Smooth muscle cell (in vitro differentiated cells): ENCODE data around the gene POU2F3. TPM values are rescaled to one million over a fixed set of nuclear protein-coding genes. Genes with fewer than 3 reads are reported as not detected.

Experiments used
- DNase-seq: peaks from one replicate; lab custom pipeline; 2025; ENCODE audit not compliant: unreplicated experiment; lab: John Stamatoyannopoulos, UW
- H2AFZ ChIP-seq: fragments of 200-600 bp; sonication (generic); 2 replicates; pipeline ENCODE4 v1.6.0; 2016; ENCODE audit warnings: antibody characterized with exemption, low read depth, mild to moderate bottlenecking
- H3F3A ChIP-seq: fragments of 200-600 bp; sonication (generic); 2 replicates; pipeline ENCODE4 v1.6.0; 2017; ENCODE audit warnings: antibody characterized with exemption, low read depth
- H3K27ac ChIP-seq: fragments of 200-600 bp; sonication (generic); 2 replicates; pipeline ENCODE4 v1.5.1; 2016; ENCODE audit warnings: low read depth, mild to moderate bottlenecking
- H3K27me3 ChIP-seq: fragments of 200-600 bp; sonication (generic); 2 replicates; pipeline ENCODE4 v1.6.1; 2016; ENCODE audit warnings: low read depth, mild to moderate bottlenecking
- H3K36me3 ChIP-seq: fragments of 200-600 bp; sonication (generic); 2 replicates; pipeline ENCODE4 v1.5.1; 2016; ENCODE audit warnings: low read depth
- H3K4me1 ChIP-seq: fragments of 200-600 bp; sonication (generic); 2 replicates; pipeline ENCODE4 v1.5.1; 2016; ENCODE audit warnings: low read depth
- H3K4me2 ChIP-seq: fragments of 200-600 bp; sonication (generic); 2 replicates; pipeline ENCODE4 v1.6.0; 2016; ENCODE audit warnings: mild to moderate bottlenecking
- H3K4me3 ChIP-seq: fragments of 200-600 bp; sonication (generic); 2 replicates; pipeline ENCODE4 v1.5.1; 2016; ENCODE audit warnings: mild to moderate bottlenecking
- H3K79me2 ChIP-seq: fragments of 200-600 bp; sonication (generic); 2 replicates; pipeline ENCODE4 v1.6.0; 2016; ENCODE audit warnings: low read depth, mild to moderate bottlenecking
- H3K9ac ChIP-seq: fragments of 200-600 bp; sonication (generic); 2 replicates; pipeline ENCODE4 v1.6.0; 2016; ENCODE audit warnings: low read depth
- H3K9me3 ChIP-seq: fragments of 200-600 bp; sonication (generic); replicated peaks from 2 replicates; pipeline ENCODE4 v1.5.1; 2016; ENCODE audit warnings: low read depth
- H4K20me1 ChIP-seq: fragments of 200-600 bp; sonication (generic); 2 replicates; pipeline ENCODE4 v1.6.0; 2016; ENCODE audit warnings: low read depth
- CTCF ChIP-seq: fragments of 200-600 bp; sonication (generic); IDR thresholded peaks from 2 replicates; pipeline ENCODE4 v1.5.1; 2017; ENCODE audit warnings: borderline replicate concordance, mild to moderate bottlenecking, antibody characterized with exemption; ENCODE audit not compliant: insufficient read depth, poor library complexity, severe bottlenecking
- WGBS: methylation state at CpG from one replicate; pipeline ENCODE4 v1.1.7; 2016; ENCODE audit warnings: low lambda C conversion rate; 5-methylcytosine and 5-hydroxymethylcytosine counted together
- polyA plus RNA-seq: library from polyadenylated mRNA; unstranded; fragments of >200 nt; fragmentation: Nextera tagmentation; extraction: Ambion mirVana; gene quantifications from 2 replicates; pipeline ENCODE4 v1.2.1, GENCODE V29; 2016
- total RNA-seq: library from RNA; depleted of rRNA; stranded (reverse); fragments of >200 nt; gene quantifications from 2 replicates; pipeline ENCODE4 v1.2.3, GENCODE V29; 2014

The POU2F3 gene
- total and polyA plus RNA-seq, 2 experiments from 2014 or later, result 2.8 TPM; not detected in 1

- Histone ChIP-seq H2AFZ (no peak overlapping the region), H3K79me2 (no peaks in the 10 kb centered on the region), H3K4me3 (no peak overlapping the region), H3K27ac (no peak overlapping the region), H3K36me3 (no peaks in the 10 kb centered on the region), H3K4me1 (peaks cover 8% of the 10 kb centered on the region), H3K9ac (no peak overlapping the region), H4K20me1 (no peaks in the 10 kb centered on the region), H3K27me3 (peaks cover 34% of the 10 kb centered on the region), H3F3A (no peaks in the 10 kb centered on the region), H3K9me3 (no peaks in the 10 kb centered on the region), H3K4me2 (no peak overlapping the region)
- TF ChIP-seq CTCF, result no peak
- no peak for DNase-seq
- 9% methylated on average over 9 of the region's 9 CpGs for WGBS
Observed at GRCh38 chr11:120255519-120255866, 15.6 kb downstream of the POU2F3 start.

- H3K9ac ChIP-seq, result no peak overlapping the region
- 52% methylated on average over 4 of the region's 4 CpGs for WGBS
- peaks cover 34% of the 10 kb centered on the region for H3K27me3 ChIP-seq
- H2AFZ ChIP-seq, result no peak overlapping the region
- H3K36me3 ChIP-seq, result no peaks in the 10 kb centered on the region
- no peak overlapping the region for H3K4me3 ChIP-seq
- no peak overlapping the region for H3K27ac ChIP-seq
- no peaks in the 10 kb centered on the region for H4K20me1 ChIP-seq
- peaks cover 8% of the 10 kb centered on the region for H3K4me1 ChIP-seq
- H3F3A ChIP-seq, result no peaks in the 10 kb centered on the region
- no peak for DNase-seq
- no peak overlapping the region for H3K4me2 ChIP-seq
- no peaks in the 10 kb centered on the region for H3K79me2 ChIP-seq
- H3K9me3 ChIP-seq, result no peaks in the 10 kb centered on the region
- no peak for TF ChIP-seq CTCF
Observed at GRCh38 chr11:120256178-120256577, 16.2 kb downstream of the POU2F3 start.

- no peaks in the 10 kb centered on the region for H4K20me1 ChIP-seq
- 92% methylated on average over 2 of the region's 2 CpGs for WGBS
- H3F3A ChIP-seq, result no peaks in the 10 kb centered on the region
- no peak overlapping the region for H3K27ac ChIP-seq
- no peak overlapping the region for H3K4me2 ChIP-seq
- no peaks in the 10 kb centered on the region for H3K9me3 ChIP-seq
- no peak for DNase-seq
- peaks cover 13% of the 10 kb centered on the region for H3K4me1 ChIP-seq
- H3K36me3 ChIP-seq, result no peaks in the 10 kb centered on the region
- no peaks in the 10 kb centered on the region for H3K79me2 ChIP-seq
- no peak overlapping the region for H2AFZ ChIP-seq
- H3K4me3 ChIP-seq, result no peak overlapping the region
- no peak overlapping the region for H3K9ac ChIP-seq
- H3K27me3 ChIP-seq, result peaks cover 34% of the 10 kb centered on the region
- TF ChIP-seq CTCF, result no peak
Observed at GRCh38 chr11:120256779-120257178, 16.8 kb downstream of the POU2F3 start.

- Histone ChIP-seq H3K9ac (no peak overlapping the region), H3K4me1 (peaks cover 13% of the 10 kb centered on the region), H3K9me3 (no peaks in the 10 kb centered on the region), H3K36me3 (no peaks in the 10 kb centered on the region), H3K27me3 (peaks cover 34% of the 10 kb centered on the region), H3K4me3 (no peak overlapping the region), H4K20me1 (no peaks in the 10 kb centered on the region), H2AFZ (no peak overlapping the region), H3F3A (no peaks in the 10 kb centered on the region), H3K27ac (no peak overlapping the region), H3K79me2 (no peaks in the 10 kb centered on the region), H3K4me2 (no peak overlapping the region)
- no peak for DNase-seq
- 93% methylated on average over 9 of the region's 9 CpGs for WGBS
- TF ChIP-seq CTCF, result no peak
Observed at GRCh38 chr11:120257346-120257745, 17.4 kb downstream of the POU2F3 start.
